Activated CD4-positive, alpha-beta T cell treated with anti-CD3 and anti-CD28 coated beads, Interleukin-2, amount 10 ng/mL, durations not matched to agents 7 days and 5 days (primary cell): Measurements from ENCODE around the gene NTM. TPM values are rescaled to one million over a fixed set of nuclear protein-coding genes. Genes with fewer than 3 reads are reported as not detected.

Experiments
- CTCF ChIA-PET: fragments of 350-600 bp; sonication (Branson Sonifier 250); formaldehyde crosslinking; loops from one replicate; lab custom pipeline; 2021; ENCODE audit warnings: antibody characterized with exemption; lab: Charles Lee
- POLR2A ChIA-PET: fragments of 350-600 bp; sonication (Branson Sonifier 250); formaldehyde crosslinking; loops from one replicate; lab custom pipeline; 2021; ENCODE audit warnings: antibody characterized with exemption; lab: Charles Lee
- DNase-seq: peaks from one replicate; pipeline ENCODE4 v3.0.0-alpha.2; 2020
- H3K27ac Mint-ChIP-seq: one replicate; pipeline ENCODE4 v1.8.0; 2021; ENCODE audit warnings: mild to moderate bottlenecking, moderate library complexity, mixed read lengths
- H3K27me3 Mint-ChIP-seq: one replicate; pipeline ENCODE4 v1.8.0; 2021; ENCODE audit warnings: mixed read lengths
- H3K36me3 Mint-ChIP-seq: one replicate; pipeline ENCODE4 v1.8.0; 2021; ENCODE audit warnings: low read depth, mixed read lengths
- H3K4me1 Mint-ChIP-seq: one replicate; pipeline ENCODE4 v1.8.0; 2021; ENCODE audit warnings: mixed read lengths
- H3K4me3 Mint-ChIP-seq: one replicate; pipeline ENCODE4 v1.8.0; 2021; ENCODE audit warnings: mild to moderate bottlenecking, moderate library complexity, mixed read lengths
- H3K9me3 Mint-ChIP-seq: one replicate; pipeline ENCODE4 v1.8.0; 2021; ENCODE audit warnings: mixed read lengths
- total RNA-seq, 2 experiments: library from RNA; stranded (reverse); gene quantifications; one replicate each; pipeline ENCODE4 v1.2.3, GENCODE V29; 2021

The NTM gene
- total RNA-seq, 2 experiments from 2014 or later: not detected

- Mint-ChIP-seq H3K36me3 (no peaks in the 10 kb centered on the region), H3K4me1 (no peaks in the 10 kb centered on the region), H3K9me3 (no peaks in the 10 kb centered on the region), H3K27me3 (no peaks in the 10 kb centered on the region), H3K4me3 (no peak overlapping the region), H3K27ac (peak overlapping the region; percentile 17)
- POLR2A ChIA-PET: no interaction called here
- DNase-seq: no peak
- CTCF ChIA-PET: no interaction called here
Observed at GRCh38 chr11:131385763-131386390, 15.5 kb downstream of the NTM start.

DNA sequence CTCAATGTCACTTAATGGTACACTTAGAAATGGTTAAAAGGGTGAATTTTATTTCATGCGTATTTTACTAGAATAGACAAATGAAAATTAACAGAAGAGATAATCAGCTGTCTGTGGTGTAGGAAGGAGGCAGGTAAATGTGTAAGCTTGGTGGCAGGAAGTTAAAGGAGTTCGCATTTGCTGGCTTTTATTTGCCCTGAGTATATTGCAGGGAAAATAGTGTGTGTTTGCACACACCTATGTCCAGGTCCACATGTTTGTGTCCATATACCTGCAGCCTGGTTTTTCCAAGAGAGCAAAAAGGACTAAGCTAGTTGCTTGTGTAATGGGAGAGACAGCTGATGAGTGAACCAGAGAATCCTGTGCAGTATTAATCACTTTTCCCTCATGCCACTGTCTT lies 16.0 kb downstream of the NTM start:
- no peak overlapping the region for H3K4me3 Mint-ChIP-seq
- H3K27ac Mint-ChIP-seq: no peak overlapping the region
- ChIA-PET POLR2A (interaction anchor here (0.6 kb wide), 1 partner anchor 809 kb away, joined by 3 read pairs; no protein-coding TSS in a partner anchor), CTCF (no interaction called here)
- H3K36me3 Mint-ChIP-seq: no peaks in the 10 kb centered on the region
- DNase-seq: no peak
- no peaks in the 10 kb centered on the region for H3K9me3 Mint-ChIP-seq
- no peaks in the 10 kb centered on the region for H3K4me1 Mint-ChIP-seq
- H3K27me3 Mint-ChIP-seq: no peaks in the 10 kb centered on the region

DNA sequence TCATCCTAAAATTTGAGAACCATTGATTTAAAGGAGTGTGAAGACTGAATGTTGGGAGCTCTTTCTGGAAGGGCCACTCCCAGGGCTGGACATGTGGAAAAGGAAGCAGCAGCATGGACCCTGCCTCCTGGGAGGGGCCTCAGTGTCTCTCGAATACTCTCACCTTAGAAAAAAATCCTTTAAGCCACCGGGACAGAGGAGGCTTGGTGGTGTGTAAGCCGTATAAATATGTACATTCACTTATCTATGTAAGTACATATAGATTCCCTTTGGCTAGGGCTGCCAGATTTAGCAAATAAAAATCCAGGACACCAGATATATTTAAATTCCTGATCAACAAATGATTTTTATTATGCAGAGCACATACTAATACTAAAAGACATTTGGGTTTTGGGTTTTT lies 17.6 kb downstream of the NTM start:
- no peak for DNase-seq
- Mint-ChIP-seq H3K4me1 (no peaks in the 10 kb centered on the region), H3K4me3 (no peak overlapping the region), H3K36me3 (no peaks in the 10 kb centered on the region), H3K27me3 (no peaks in the 10 kb centered on the region), H3K27ac (no peak overlapping the region), H3K9me3 (no peaks in the 10 kb centered on the region)
- ChIA-PET POLR2A (no interaction called here), CTCF (no interaction called here)

DNA sequence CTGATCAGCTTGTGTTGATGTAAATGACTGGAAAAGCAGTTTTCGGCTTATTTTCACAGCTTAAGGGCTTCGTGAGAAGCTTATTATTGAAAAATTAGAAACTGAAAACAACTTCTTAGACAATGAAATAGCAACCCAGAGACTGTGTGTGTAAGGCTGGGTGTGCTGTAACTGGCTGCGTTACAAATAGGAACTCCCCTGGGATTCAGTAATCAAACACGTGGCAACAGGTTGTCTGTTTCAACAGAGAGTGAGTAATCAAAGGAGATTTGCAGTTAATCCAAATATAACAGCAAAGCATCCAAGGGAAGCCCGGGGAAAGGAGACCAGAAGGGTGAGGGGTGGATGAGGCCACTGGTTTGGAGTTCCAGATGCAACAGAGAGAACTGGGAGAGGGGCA lies 19.2 kb downstream of the NTM start:
- ChIA-PET CTCF (no interaction called here), POLR2A (no interaction called here)
- H3K27me3 Mint-ChIP-seq: no peaks in the 10 kb centered on the region
- no peaks in the 10 kb centered on the region for H3K4me1 Mint-ChIP-seq
- H3K36me3 Mint-ChIP-seq: no peaks in the 10 kb centered on the region
- H3K9me3 Mint-ChIP-seq: no peaks in the 10 kb centered on the region
- H3K4me3 Mint-ChIP-seq: no peak overlapping the region
- no peak overlapping the region for H3K27ac Mint-ChIP-seq
- no peak for DNase-seq

GRCh38 chr11:131391176-131391575 lies 20.8 kb downstream of the NTM start:
- CTCF ChIA-PET: no interaction called here
- no peak overlapping the region for H3K4me3 Mint-ChIP-seq
- POLR2A ChIA-PET: no interaction called here
- H3K27ac Mint-ChIP-seq: no peak overlapping the region
- no peaks in the 10 kb centered on the region for H3K27me3 Mint-ChIP-seq
- no peaks in the 10 kb centered on the region for H3K9me3 Mint-ChIP-seq
- H3K4me1 Mint-ChIP-seq: no peaks in the 10 kb centered on the region
- no peak for DNase-seq
- H3K36me3 Mint-ChIP-seq: no peaks in the 10 kb centered on the region

GRCh38 chr11:131392528-131393255 lies 22.3 kb downstream of the NTM start:
- DNase-seq: no peak
- no peaks in the 10 kb centered on the region for H3K36me3 Mint-ChIP-seq
- H3K9me3 Mint-ChIP-seq: no peaks in the 10 kb centered on the region
- H3K27ac Mint-ChIP-seq: no peak overlapping the region
- H3K27me3 Mint-ChIP-seq: no peaks in the 10 kb centered on the region
- CTCF ChIA-PET: no interaction called here
- POLR2A ChIA-PET: no interaction called here
- H3K4me1 Mint-ChIP-seq: no peaks in the 10 kb centered on the region
- H3K4me3 Mint-ChIP-seq: no peak overlapping the region

DNA sequence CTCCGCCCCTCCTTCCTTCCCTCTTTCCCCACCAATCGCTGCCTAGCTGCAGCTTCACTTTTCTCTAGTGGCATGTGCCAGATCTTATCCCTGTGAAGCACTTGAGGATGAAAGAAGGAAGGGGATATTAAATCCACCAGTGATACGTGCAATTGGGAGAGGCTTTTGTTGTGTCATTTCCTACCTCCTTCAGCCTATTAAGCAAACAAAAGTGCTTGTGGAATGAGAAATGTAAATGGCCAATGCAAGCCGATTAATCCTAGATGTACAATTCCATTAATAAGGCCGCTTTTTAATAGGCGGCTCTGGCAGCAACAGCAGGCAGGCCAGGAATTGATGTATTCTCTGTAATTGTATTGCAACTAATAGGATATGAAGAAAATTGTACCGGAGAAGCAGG lies 23.3 kb downstream of the NTM start:
- H3K4me3 Mint-ChIP-seq: no peak overlapping the region
- H3K36me3 Mint-ChIP-seq: no peaks in the 10 kb centered on the region
- H3K27me3 Mint-ChIP-seq: no peaks in the 10 kb centered on the region
- DNase-seq: no peak
- CTCF ChIA-PET: no interaction called here
- no peak overlapping the region for H3K27ac Mint-ChIP-seq
- H3K4me1 Mint-ChIP-seq: no peaks in the 10 kb centered on the region
- no peaks in the 10 kb centered on the region for H3K9me3 Mint-ChIP-seq
- POLR2A ChIA-PET: no interaction called here

DNA sequence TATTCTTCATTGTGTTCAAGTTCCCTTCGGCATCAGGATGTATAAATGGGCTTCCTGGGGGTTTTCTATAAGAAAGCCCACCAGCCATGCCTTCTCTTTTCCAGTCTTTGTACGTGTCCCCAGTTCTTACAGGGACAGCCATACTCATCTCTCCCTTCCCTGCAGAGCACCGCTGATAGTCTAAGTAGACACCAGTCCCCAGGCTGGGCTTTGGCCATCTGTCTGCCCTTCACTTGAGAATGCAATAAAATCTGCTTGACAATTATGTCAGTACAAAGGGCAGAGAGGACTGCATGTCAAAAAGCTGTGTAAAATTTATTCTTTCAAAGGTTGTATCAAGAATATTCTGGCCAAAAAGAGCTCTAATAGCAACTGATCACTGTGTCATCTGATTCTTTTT lies 27.3 kb downstream of the NTM start:
- Mint-ChIP-seq H3K36me3 (no peaks in the 10 kb centered on the region), H3K27me3 (no peaks in the 10 kb centered on the region), H3K9me3 (no peaks in the 10 kb centered on the region), H3K4me3 (no peak overlapping the region), H3K27ac (no peak overlapping the region), H3K4me1 (no peaks in the 10 kb centered on the region)
- ChIA-PET CTCF (no interaction called here), POLR2A (no interaction called here)
- DNase-seq: no peak

DNA sequence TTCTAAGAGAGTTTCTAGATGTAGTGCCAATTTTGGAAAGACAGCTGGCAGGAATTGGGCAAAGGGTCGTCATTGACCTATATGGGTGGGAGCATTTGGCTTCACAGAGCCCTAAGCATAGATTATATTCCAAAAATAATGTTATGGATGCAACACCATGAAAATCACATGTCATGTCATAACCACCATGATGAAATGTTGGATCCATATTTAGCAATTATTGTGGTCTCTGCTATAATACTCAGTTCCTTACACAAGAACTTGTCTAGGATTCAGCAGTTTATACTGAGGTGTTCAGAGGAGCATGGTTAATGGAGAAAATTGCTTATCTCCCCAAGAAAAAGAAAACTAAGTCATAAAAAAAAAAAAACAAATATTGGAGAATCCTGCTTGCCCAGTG lies 31.6 kb downstream of the NTM start:
- CTCF ChIA-PET: no interaction called here
- H3K36me3 Mint-ChIP-seq: no peaks in the 10 kb centered on the region
- no peaks in the 10 kb centered on the region for H3K9me3 Mint-ChIP-seq
- no peaks in the 10 kb centered on the region for H3K27me3 Mint-ChIP-seq
- no peak overlapping the region for H3K4me3 Mint-ChIP-seq
- no peaks in the 10 kb centered on the region for H3K4me1 Mint-ChIP-seq
- H3K27ac Mint-ChIP-seq: no peak overlapping the region
- POLR2A ChIA-PET: no interaction called here
- DNase-seq: no peak

- Mint-ChIP-seq H3K4me1 (no peaks in the 10 kb centered on the region), H3K9me3 (no peaks in the 10 kb centered on the region), H3K36me3 (no peaks in the 10 kb centered on the region), H3K4me3 (no peak overlapping the region), H3K27me3 (no peaks in the 10 kb centered on the region), H3K27ac (no peak overlapping the region)
- DNase-seq: no peak
- POLR2A ChIA-PET: no interaction called here
- CTCF ChIA-PET: no interaction called here
Observed at GRCh38 chr11:131404010-131404409, 33.6 kb downstream of the NTM start.

DNA sequence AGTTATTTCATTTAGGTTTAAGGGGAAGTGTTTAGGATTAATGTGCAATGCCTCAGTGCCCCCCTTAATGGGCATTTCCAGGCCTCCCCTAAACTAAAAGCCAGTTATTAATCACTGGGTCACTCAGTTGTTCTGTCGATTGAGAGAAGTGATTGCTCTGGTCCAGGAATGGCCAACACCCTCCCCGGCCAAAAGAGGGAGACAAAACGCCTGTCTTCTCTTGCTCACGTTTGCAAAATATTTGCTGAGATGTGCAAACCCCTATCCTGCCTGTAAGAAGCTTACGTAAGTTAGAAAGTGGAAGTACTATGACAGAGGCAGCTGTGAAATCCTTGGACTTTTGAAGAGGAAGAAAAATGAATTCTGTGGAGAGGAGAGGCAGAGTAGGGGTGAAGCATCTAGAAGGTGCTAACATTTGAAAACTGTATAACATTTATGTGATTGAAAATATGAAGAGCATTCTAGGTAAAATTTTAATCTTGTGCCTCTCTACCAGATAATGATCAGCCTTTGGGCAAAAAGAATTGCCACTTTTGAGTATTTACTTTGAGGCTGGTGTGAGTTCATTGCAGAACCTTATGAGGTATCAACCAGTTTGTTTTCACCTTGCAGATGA lies 37.7 kb downstream of the NTM start:
- no peaks in the 10 kb centered on the region for H3K27me3 Mint-ChIP-seq
- H3K4me3 Mint-ChIP-seq: no peak overlapping the region
- no peak for DNase-seq
- CTCF ChIA-PET: no interaction called here
- H3K4me1 Mint-ChIP-seq: no peaks in the 10 kb centered on the region
- no peak overlapping the region for H3K27ac Mint-ChIP-seq
- POLR2A ChIA-PET: no interaction called here
- H3K9me3 Mint-ChIP-seq: no peaks in the 10 kb centered on the region
- H3K36me3 Mint-ChIP-seq: no peaks in the 10 kb centered on the region

GRCh38 chr11:131409345-131409744 lies 38.9 kb downstream of the NTM start:
- CTCF ChIA-PET: no interaction called here
- Mint-ChIP-seq H3K27ac (no peak overlapping the region), H3K4me3 (no peak overlapping the region), H3K9me3 (no peaks in the 10 kb centered on the region), H3K27me3 (no peaks in the 10 kb centered on the region), H3K4me1 (no peaks in the 10 kb centered on the region), H3K36me3 (no peaks in the 10 kb centered on the region)
- POLR2A ChIA-PET: no interaction called here
- no peak for DNase-seq

- CTCF ChIA-PET: no interaction called here
- H3K9me3 Mint-ChIP-seq: no peaks in the 10 kb centered on the region
- POLR2A ChIA-PET: no interaction called here
- no peaks in the 10 kb centered on the region for H3K4me1 Mint-ChIP-seq
- DNase-seq: no peak
- no peak overlapping the region for H3K4me3 Mint-ChIP-seq
- H3K27ac Mint-ChIP-seq: no peak overlapping the region
- no peaks in the 10 kb centered on the region for H3K27me3 Mint-ChIP-seq
- H3K36me3 Mint-ChIP-seq: no peaks in the 10 kb centered on the region
Observed at GRCh38 chr11:131411636-131412035, 41.2 kb downstream of the NTM start.
